ENCODE results near the gene NTM. TPM values are rescaled to one million over a fixed set of nuclear protein-coding genes. Genes with fewer than 3 reads are reported as not detected.

Gene NTM
- total RNA-seq, 4 donors from 2014 or later: 0.78 to 1.1 (median 0.88) TPM; not detected in 1

- H3K4me3 ChIP-seq (replicated peaks in 1 of 3): no peak overlapping the region
- H3K27ac ChIP-seq: no peak overlapping the region
- no peaks in the 10 kb centered on the region for H3K4me1 ChIP-seq
- no peak for DNase-seq
- intact Hi-C loops (cut with DNase I): no loop called here
- WGBS, 2 donors: 93 to 94% methylated on average over 3 of the region's 3 CpGs
- TF ChIP-seq, protein P1, sequence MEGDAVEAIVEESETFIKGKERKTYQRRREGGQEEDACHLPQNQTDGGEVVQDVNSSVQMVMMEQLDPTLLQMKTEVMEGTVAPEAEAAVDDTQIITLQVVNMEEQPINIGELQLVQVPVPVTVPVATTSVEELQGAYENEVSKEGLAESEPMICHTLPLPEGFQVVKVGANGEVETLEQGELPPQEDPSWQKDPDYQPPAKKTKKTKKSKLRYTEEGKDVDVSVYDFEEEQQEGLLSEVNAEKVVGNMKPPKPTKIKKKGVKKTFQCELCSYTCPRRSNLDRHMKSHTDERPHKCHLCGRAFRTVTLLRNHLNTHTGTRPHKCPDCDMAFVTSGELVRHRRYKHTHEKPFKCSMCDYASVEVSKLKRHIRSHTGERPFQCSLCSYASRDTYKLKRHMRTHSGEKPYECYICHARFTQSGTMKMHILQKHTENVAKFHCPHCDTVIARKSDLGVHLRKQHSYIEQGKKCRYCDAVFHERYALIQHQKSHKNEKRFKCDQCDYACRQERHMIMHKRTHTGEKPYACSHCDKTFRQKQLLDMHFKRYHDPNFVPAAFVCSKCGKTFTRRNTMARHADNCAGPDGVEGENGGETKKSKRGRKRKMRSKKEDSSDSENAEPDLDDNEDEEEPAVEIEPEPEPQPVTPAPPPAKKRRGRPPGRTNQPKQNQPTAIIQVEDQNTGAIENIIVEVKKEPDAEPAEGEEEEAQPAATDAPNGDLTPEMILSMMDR (IDR thresholded peaks at IDR 0.05): no peak
- no peak for TF ChIP-seq POLR2A (IDR thresholded peaks at IDR 0.05)
- no peaks in the 10 kb centered on the region for H3K27me3 ChIP-seq
- no peaks in the 10 kb centered on the region for H3K36me3 ChIP-seq
- H3K9me3 ChIP-seq: no peaks in the 10 kb centered on the region
These were observed 482.3 kb downstream of the NTM start for GRCh38 chr11:131852757-131853156.

GRCh38 chr11:131854391-131854790 is 484.0 kb downstream of the NTM start:
- DNase-seq: no peak
- no peak overlapping the region for H3K27ac ChIP-seq
- intact Hi-C loops (cut with DNase I): no loop called here
- 88 to 94% methylated on average over 4 of the region's 4 CpGs for WGBS, 2 donors
- no peaks in the 10 kb centered on the region for H3K36me3 ChIP-seq
- no peaks in the 10 kb centered on the region for H3K27me3 ChIP-seq
- no peaks in the 10 kb centered on the region for H3K4me1 ChIP-seq
- H3K4me3 ChIP-seq (replicated peaks in 1 of 3): no peak overlapping the region
- H3K9me3 ChIP-seq: no peaks in the 10 kb centered on the region
- no peak for TF ChIP-seq POLR2A (IDR thresholded peaks at IDR 0.05)
- TF ChIP-seq, protein P1 (IDR thresholded peaks at IDR 0.05): no peak

DNA sequence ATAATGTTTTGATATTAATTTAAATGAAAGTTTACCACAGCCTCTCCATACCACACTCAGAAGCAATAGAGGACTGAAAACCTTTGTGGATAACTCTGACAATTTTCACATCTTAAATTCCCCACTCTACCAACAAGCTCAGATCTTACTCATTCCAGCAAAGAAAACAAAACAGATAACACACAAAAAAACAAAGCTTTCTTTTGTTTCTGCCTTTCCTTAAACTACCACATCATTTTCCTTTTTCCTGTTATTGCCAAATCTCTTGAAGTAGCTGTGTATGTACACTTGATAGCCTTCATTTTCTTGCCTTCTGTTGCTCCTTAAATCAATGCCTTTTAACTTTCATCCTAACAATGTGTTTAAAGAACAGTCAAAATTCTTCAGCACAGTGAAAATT is 484.9 kb downstream of the NTM start:
- TF ChIP-seq, protein P1 (IDR thresholded peaks at IDR 0.05): no peak
- no peak for TF ChIP-seq POLR2A (IDR thresholded peaks at IDR 0.05)
- H3K27me3 ChIP-seq: no peaks in the 10 kb centered on the region
- no peak for DNase-seq
- intact Hi-C loops (cut with DNase I): no loop called here
- no peak overlapping the region for H3K4me3 ChIP-seq (replicated peaks in 1 of 3)
- no peak overlapping the region for H3K27ac ChIP-seq
- no peaks in the 10 kb centered on the region for H3K9me3 ChIP-seq
- H3K36me3 ChIP-seq: no peaks in the 10 kb centered on the region
- H3K4me1 ChIP-seq: no peaks in the 10 kb centered on the region

GRCh38 chr11:131857246-131857645 is 486.8 kb downstream of the NTM start:
- WGBS, 2 donors: 77 to 84% methylated on average over 5 of the region's 5 CpGs

GRCh38 chr11:131858505-131858904 is 488.1 kb downstream of the NTM start:
- DNase-seq: no peak
- intact Hi-C loops (cut with DNase I): no loop called here
- WGBS, 2 donors: 67 to 68% methylated on average over 11 of the region's 11 CpGs
- no peaks in the 10 kb centered on the region for H3K27me3 ChIP-seq
- no peaks in the 10 kb centered on the region for H3K4me1 ChIP-seq
- TF ChIP-seq, protein P1 (IDR thresholded peaks at IDR 0.05): no peak
- no peak for TF ChIP-seq POLR2A (IDR thresholded peaks at IDR 0.05)
- no peaks in the 10 kb centered on the region for H3K36me3 ChIP-seq
- no peak overlapping the region for H3K4me3 ChIP-seq (replicated peaks in 1 of 3)
- no peak overlapping the region for H3K27ac ChIP-seq
- H3K9me3 ChIP-seq: no peaks in the 10 kb centered on the region

More at GRCh38 chr11:131857246-131857645, 486.8 kb downstream of the NTM start:
- DNase-seq: no peak
- Histone ChIP-seq H3K36me3 (no peaks in the 10 kb centered on the region), H3K27ac (no peak overlapping the region), H3K27me3 (no peaks in the 10 kb centered on the region), H3K4me3 (replicated peaks in 1 of 3) (no peak overlapping the region), H3K4me1 (no peaks in the 10 kb centered on the region), H3K9me3 (no peaks in the 10 kb centered on the region)
- intact Hi-C loops (cut with DNase I): no loop called here
- TF ChIP-seq, protein P1 (IDR thresholded peaks at IDR 0.05): no peak
- no peak for TF ChIP-seq POLR2A (IDR thresholded peaks at IDR 0.05)
